HCT116 (cell line): Measurements from ENCODE around the gene CSPG4. TPM values are rescaled to one million over a fixed set of nuclear protein-coding genes. Genes with fewer than 3 reads are reported as not detected.

Experiments used
- ATAC-seq: fragments of 200-7000 bp; cut with Tn5 transposase; 2 replicates; pipeline ENCODE4 v1.9.1; 2020; ENCODE audit warnings: mild to moderate bottlenecking, moderate library complexity
- BruUV-seq: library from RNA; stranded (reverse); fragments of 400-500 nt; replicated peaks from 2 replicates; lab custom pipeline; 2021; lab: Mats Ljungman, UMichigan
- CTCF ChIA-PET: fragments of 300-600 bp; sonication (Branson Sonifier 250); formaldehyde crosslinking; loops from one replicate; lab custom pipeline; 2021; ENCODE audit warnings: antibody characterized with exemption; lab: Charles Lee
- POLR2A ChIA-PET: fragments of 300-600, 350-600 bp; sonication (Branson Sonifier 250); formaldehyde crosslinking; loops from one replicate; lab custom pipeline; 2021; ENCODE audit warnings: antibody characterized with exemption; lab: Charles Lee
- RAD21 ChIA-PET, 2 experiments: fragments of 300-600 bp; sonication (Branson Sonifier 250); formaldehyde crosslinking; loops; one replicate each; lab custom pipeline; 2023; ENCODE audit warnings: low total read pairs in 2 of 2; ENCODE audit not compliant: uncharacterized antibody in 2 of 2, unreplicated experiment in 2 of 2, low non-redundant PET in 1 of 2; lab: Charles Lee
- DNase-seq: peaks from one replicate; pipeline ENCODE4 v3.0.0-alpha.2; 2010; ENCODE audit warnings: low read depth, low spot score
- H2AFZ ChIP-seq: fragments of 200-600 bp; shearing (Covaris generic), sonication (generic); 2 replicates; pipeline ENCODE4 v1.6.1; 2017; ENCODE audit warnings: low read depth, mixed run types, mixed read lengths, antibody characterized with exemption, low read length; ENCODE audit not compliant: poor library complexity, severe bottlenecking
- H3K27ac ChIP-seq: 2 replicates; pipeline ENCODE4 v1.5.1; 2012; ENCODE audit warnings: low read depth, low read length
- H3K27me3 ChIP-seq: fragments of 200-600 bp; sonication (generic); 2 replicates; pipeline ENCODE4 v1.6.1; 2016; ENCODE audit warnings: mixed run types, low read length, mixed read lengths; ENCODE audit not compliant: insufficient read depth
- H3K36me3 ChIP-seq, 2 experiments: fragments of 200-500 bp in 1 of 2; fragments of 200-600 bp in 1 of 2; sonication (Bioruptor generic) in 1 of 2; sonication (generic) in 1 of 2; 2 replicates each; pipeline versions ENCODE4 v1.5.1 to v1.6.1; 2014 to 2016; ENCODE audit warnings: low read length in 2 of 2, inconsistent platforms in 1 of 2, mixed read lengths in 1 of 2, mixed run types in 1 of 2; ENCODE audit not compliant: insufficient read depth in 2 of 2, control insufficient read depth in 1 of 2
- H3K4me1 ChIP-seq, 2 experiments: fragments of 200-600 bp in 1 of 2; sonication (generic) in 1 of 2; 2 replicates each; pipeline versions ENCODE4 v1.5.1 to v1.6.1; 2012 to 2017; ENCODE audit warnings: low read length in 2 of 2, inconsistent platforms in 1 of 2, mild to moderate bottlenecking in 1 of 2, mixed read lengths in 1 of 2, mixed run types in 1 of 2, moderate library complexity in 1 of 2; ENCODE audit not compliant: insufficient read depth in 2 of 2, control insufficient read depth in 1 of 2
- H3K4me2 ChIP-seq: fragments of 200-600 bp; sonication (generic); 2 replicates; pipeline ENCODE4 v1.6.1; 2017; ENCODE audit warnings: mixed run types, low read length, mixed read lengths
- H3K4me3 ChIP-seq, 2 experiments: fragments of 200-600 bp in 1 of 2; sonication (generic) in 1 of 2; replicated peaks in 1 of 2; 2 replicates each; pipeline ENCODE4 v1.5.1; 2011 to 2016; ENCODE audit warnings: low read length in 2 of 2, control low read depth in 1 of 2, low read depth in 1 of 2, mild to moderate bottlenecking in 1 of 2, mixed read lengths in 1 of 2, mixed run types in 1 of 2
- H3K79me2 ChIP-seq: fragments of 200-600 bp; sonication (generic); 2 replicates; pipeline ENCODE4 v1.6.1; 2017; ENCODE audit warnings: mild to moderate bottlenecking, mixed run types, low read length, moderate library complexity, mixed read lengths; ENCODE audit not compliant: insufficient read depth
- H3K9ac ChIP-seq: fragments of 200-600 bp; sonication (generic); 2 replicates; pipeline ENCODE4 v1.6.1; 2016; ENCODE audit warnings: low read length, mixed read lengths
- H3K9me2 ChIP-seq: fragments of 200-600 bp; sonication (generic), shearing (Covaris generic); 2 replicates; pipeline ENCODE4 v1.6.1; 2017; ENCODE audit warnings: mixed run types, mild to moderate bottlenecking, moderate library complexity; ENCODE audit not compliant: insufficient read depth
- H3K9me3 ChIP-seq, 2 experiments: fragments of 200-500 bp in 1 of 2; fragments of 200-600 bp in 1 of 2; sonication (Bioruptor generic) in 1 of 2; sonication (generic) in 1 of 2; 2 replicates each; pipeline ENCODE4 v1.6.1; 2014 to 2017; ENCODE audit warnings: low read length in 2 of 2, mixed read lengths in 2 of 2, inconsistent platforms in 1 of 2, low read depth in 1 of 2, mild to moderate bottlenecking in 1 of 2, mixed run types in 1 of 2, moderate library complexity in 1 of 2; ENCODE audit not compliant: control insufficient read depth in 1 of 2, insufficient read depth in 1 of 2
- H4K20me1 ChIP-seq: fragments of 200-600 bp; sonication (generic), shearing (Covaris generic); 2 replicates; pipeline ENCODE4 v1.6.1; 2017; ENCODE audit warnings: mixed run types, mild to moderate bottlenecking, moderate library complexity; ENCODE audit not compliant: insufficient read depth
- CBX3 ChIP-seq: IDR thresholded peaks from 2 replicates; pipeline ENCODE4 v1.6.1; 2012; ENCODE audit warnings: low read depth
- CEBPB ChIP-seq: IDR thresholded peaks from 2 replicates; pipeline ENCODE4 v1.6.1; 2012; ENCODE audit warnings: low read depth
- ELF1 ChIP-seq: IDR thresholded peaks from 2 replicates; pipeline ENCODE4 v1.6.1; 2012; ENCODE audit warnings: low read depth, borderline replicate concordance
- EZH2 ChIP-seq: fragments of 200-600 bp; sonication (generic); IDR thresholded peaks from 2 replicates; pipeline ENCODE4 v1.6.1; 2017; ENCODE audit warnings: antibody characterized with exemption, mixed run types
- POLR2A ChIP-seq: IDR thresholded peaks from 2 replicates; pipeline ENCODE4 v1.7.0; 2011; ENCODE audit warnings: borderline replicate concordance; ENCODE audit not compliant: insufficient read depth, insufficient read length; ENCODE audit errors: extremely low read depth
- POLR2AphosphoS5 ChIP-seq: IDR thresholded peaks from 2 replicates; pipeline ENCODE4 v1.6.1; 2011; ENCODE audit warnings: mild to moderate bottlenecking, low read depth, low read length, moderate library complexity
- RAD21 ChIP-seq: IDR thresholded peaks from 2 replicates; pipeline ENCODE4 v1.6.1; 2012; ENCODE audit warnings: low read depth, mild to moderate bottlenecking
- SIN3A ChIP-seq: IDR thresholded peaks from 2 replicates; pipeline ENCODE4 v1.6.1; 2012; ENCODE audit warnings: low read depth
- SRF ChIP-seq: IDR thresholded peaks from 2 replicates; pipeline ENCODE4 v1.6.1; 2012; ENCODE audit warnings: low read depth
- TCF7L2 ChIP-seq: IDR thresholded peaks from 2 replicates; pipeline ENCODE4 v1.7.0; 2011; ENCODE audit warnings: borderline replicate concordance, inconsistent platforms; ENCODE audit not compliant: insufficient read depth, insufficient read length; ENCODE audit errors: extremely low read depth
- YY1 ChIP-seq: IDR thresholded peaks from 2 replicates; pipeline ENCODE4 v1.6.1; 2011; ENCODE audit warnings: low read length, low read depth, moderate library complexity, mild to moderate bottlenecking; ENCODE audit not compliant: insufficient replicate concordance; ENCODE audit errors: extremely low read depth
- ZFX ChIP-seq: fragments of 450-650 bp; IDR thresholded peaks from 2 replicates; pipeline ENCODE4 v1.6.1; 2017
- intact Hi-C: fragments of 100-400 bp; cut with micrococcal nuclease; formaldehyde crosslinking; loops from 2 replicates; pipeline ENCODE4 v1.10.0; 2022
- total RNA-seq: library from RNA; stranded (reverse); gene quantifications from one replicate; pipeline ENCODE4 v1.2.1, GENCODE V29; 2021; ENCODE audit not compliant: unreplicated experiment
- TF ChIP-seq, protein P1 (sequence below), 3 experiments: fragments of 200-600 bp in 1 of 3; sonication (generic) in 1 of 3; IDR thresholded peaks in 2 of 3; conservative IDR thresholded peaks in 1 of 3; 2 replicates each; pipeline ENCODE4 v1.5.1; 2012 to 2017; ENCODE audit warnings: low read depth in 2 of 3, low read length in 2 of 3, antibody characterized with exemption in 1 of 3, borderline replicate concordance in 1 of 3, control low read depth in 1 of 3, mild to moderate bottlenecking in 1 of 3, mixed read lengths in 1 of 3, mixed run types in 1 of 3, moderate library complexity in 1 of 3; ENCODE audit not compliant: insufficient read depth in 1 of 3
- TF ChIP-seq, protein P2 (sequence below): IDR thresholded peaks from 2 replicates; pipeline ENCODE4 v1.6.1; 2012

The CSPG4 gene
- total RNA-seq, 1 experiment from 2014 or later: 18.1 TPM

DNA sequence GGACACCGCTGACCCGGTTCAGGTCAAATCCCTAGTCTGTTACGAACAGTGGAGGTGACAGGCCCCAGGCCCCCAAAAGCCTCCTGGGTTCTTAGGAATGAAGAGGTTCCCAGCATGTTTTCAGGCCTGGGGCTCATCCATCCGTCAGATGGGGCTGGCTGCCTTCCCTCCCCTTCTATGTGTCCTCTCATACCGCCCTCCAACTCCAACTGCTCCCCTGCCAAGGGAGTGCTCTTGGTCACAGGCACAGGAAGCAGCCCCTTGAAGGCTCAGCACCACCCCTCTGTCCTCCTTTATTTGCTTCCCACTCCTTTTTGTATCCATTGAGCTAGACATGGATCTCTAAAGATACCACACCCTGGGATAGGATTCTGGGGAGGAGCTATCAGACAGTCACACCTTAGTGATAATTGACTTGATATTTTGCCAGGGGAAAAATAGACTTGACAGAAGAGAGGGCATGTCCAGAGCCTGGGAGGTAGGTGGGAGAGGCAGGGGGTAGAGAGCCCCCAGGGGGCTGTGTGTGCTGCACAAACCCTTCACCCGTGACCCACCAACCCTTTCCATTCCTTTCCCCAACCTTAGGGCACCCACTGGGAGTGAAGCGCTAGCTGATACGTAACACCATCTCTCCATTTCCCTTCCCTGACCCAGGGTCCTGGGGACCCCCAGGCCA lies 10.7 kb upstream of the CSPG4 start:
- no peaks in the 10 kb centered on the region for H4K20me1 ChIP-seq
- no peaks in the 10 kb centered on the region for H3K9me2 ChIP-seq
- H3K36me3 ChIP-seq: no peaks in the 10 kb centered on the region
- no peak for DNase-seq
- H3K79me2 ChIP-seq: no peaks in the 10 kb centered on the region
- TF ChIP-seq SIN3A: no peak
- TF ChIP-seq CEBPB: no peak
- TF ChIP-seq YY1: no peak
- TF ChIP-seq CBX3: no peak
- no peak for ATAC-seq
- intact Hi-C loops: loop anchor here (10.0 kb wide), 1 partner anchor 411 kb away; no protein-coding TSS in a partner anchor
- H3K4me2 ChIP-seq: no peak overlapping the region
- no TSS peak for BruUV-seq
- POLR2A ChIA-PET: interaction anchor here (1.4 kb wide), 1 partner anchor 15 kb away, joined by 4 read pairs; no protein-coding TSS in a partner anchor
- H2AFZ ChIP-seq: no peak overlapping the region
- H3K27me3 ChIP-seq: no peaks in the 10 kb centered on the region
- H3K9ac ChIP-seq: no peak overlapping the region
- peaks cover 11 to 34% of the 10 kb centered on the region in 2 experiments; a peak in 3 of 4 replicates for H3K4me1 ChIP-seq
- no peak overlapping the region for H3K4me3 ChIP-seq
- no peaks in the 10 kb centered on the region for H3K9me3 ChIP-seq
- CTCF ChIA-PET: interaction anchor here (0.7 to 1.7 kb wide), 3 partner anchors 10 to 29 kb away, joined by 3 to 4 read pairs (median 3); no protein-coding TSS in a partner anchor
- RAD21 ChIA-PET: no interaction called here
- no peak overlapping the region for H3K27ac ChIP-seq

DNA sequence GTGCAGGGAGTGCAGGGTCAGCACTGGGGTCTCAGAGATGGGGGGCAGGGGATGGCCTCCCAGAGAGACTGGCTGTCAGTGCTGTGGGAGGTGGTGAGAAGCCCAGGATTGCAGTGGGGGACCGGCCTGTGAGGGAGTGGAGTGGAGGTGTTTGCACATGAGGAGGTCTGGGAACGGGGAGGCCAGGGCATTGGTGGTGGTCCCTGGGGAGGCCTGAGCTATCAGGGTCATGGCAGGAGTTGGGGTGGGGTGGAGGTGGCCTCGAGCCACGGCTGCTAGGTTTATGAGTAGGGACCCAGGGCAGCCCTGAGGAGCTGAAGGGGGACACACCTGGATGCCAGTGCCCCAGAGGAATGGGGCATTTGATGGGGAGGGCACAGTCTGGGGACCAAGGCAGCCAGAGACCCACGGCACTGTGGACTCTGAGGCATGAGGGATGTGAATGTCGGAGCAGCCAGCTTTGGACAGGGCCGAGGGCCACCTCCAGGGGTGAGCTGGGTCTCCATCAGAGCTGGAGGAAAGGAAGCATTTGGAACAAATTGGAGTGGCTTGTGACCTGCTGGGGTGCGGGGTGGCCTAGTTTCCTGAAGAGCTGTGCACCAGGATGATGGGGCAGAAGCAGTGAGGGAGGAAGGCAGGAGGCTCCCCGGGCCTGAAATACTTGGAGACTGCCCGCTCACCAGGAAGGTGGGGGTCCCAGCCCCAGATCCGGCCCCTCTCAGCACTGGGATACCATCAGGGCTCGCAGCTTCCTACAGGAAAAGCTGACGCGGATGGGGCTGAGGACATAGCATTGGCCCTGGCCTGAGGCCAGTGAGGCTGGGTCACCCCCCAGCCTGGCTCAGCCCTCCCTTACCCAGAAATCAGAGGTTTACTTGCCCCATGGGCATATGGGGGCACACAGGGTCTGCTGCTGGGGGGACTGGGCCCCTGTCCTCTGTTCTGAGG lies 9.5 kb upstream of the CSPG4 start:
- Histone ChIP-seq H3K79me2 (no peaks in the 10 kb centered on the region), H3K9me3 (no peaks in the 10 kb centered on the region), H3K27me3 (no peaks in the 10 kb centered on the region), H3K4me2 (no peak overlapping the region), H3K9ac (no peak overlapping the region), H3K36me3 (no peaks in the 10 kb centered on the region), H4K20me1 (no peaks in the 10 kb centered on the region), H3K4me1 (peaks cover 13 to 38% of the 10 kb centered on the region in 2 experiments; a peak in 3 of 4 replicates), H3K27ac (no peak overlapping the region), H3K4me3 (no peak overlapping the region), H2AFZ (no peak overlapping the region), H3K9me2 (no peaks in the 10 kb centered on the region)
- POLR2A ChIA-PET: no interaction called here
- CTCF ChIA-PET: no interaction called here
- ATAC-seq (no peak), DNase-seq (no peak)
- BruUV-seq: no TSS peak
- intact Hi-C loops: loop anchor here (10.0 kb wide), 1 partner anchor 413 kb away; no protein-coding TSS in a partner anchor
- RAD21 ChIA-PET: no interaction called here
- TF ChIP-seq, protein P1, sequence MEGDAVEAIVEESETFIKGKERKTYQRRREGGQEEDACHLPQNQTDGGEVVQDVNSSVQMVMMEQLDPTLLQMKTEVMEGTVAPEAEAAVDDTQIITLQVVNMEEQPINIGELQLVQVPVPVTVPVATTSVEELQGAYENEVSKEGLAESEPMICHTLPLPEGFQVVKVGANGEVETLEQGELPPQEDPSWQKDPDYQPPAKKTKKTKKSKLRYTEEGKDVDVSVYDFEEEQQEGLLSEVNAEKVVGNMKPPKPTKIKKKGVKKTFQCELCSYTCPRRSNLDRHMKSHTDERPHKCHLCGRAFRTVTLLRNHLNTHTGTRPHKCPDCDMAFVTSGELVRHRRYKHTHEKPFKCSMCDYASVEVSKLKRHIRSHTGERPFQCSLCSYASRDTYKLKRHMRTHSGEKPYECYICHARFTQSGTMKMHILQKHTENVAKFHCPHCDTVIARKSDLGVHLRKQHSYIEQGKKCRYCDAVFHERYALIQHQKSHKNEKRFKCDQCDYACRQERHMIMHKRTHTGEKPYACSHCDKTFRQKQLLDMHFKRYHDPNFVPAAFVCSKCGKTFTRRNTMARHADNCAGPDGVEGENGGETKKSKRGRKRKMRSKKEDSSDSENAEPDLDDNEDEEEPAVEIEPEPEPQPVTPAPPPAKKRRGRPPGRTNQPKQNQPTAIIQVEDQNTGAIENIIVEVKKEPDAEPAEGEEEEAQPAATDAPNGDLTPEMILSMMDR (IDR thresholded peaks at IDR 0.05 in 2 of 3, conservative IDR thresholded peaks at IDR 0.05 in 1 of 3; ENCODE audit: borderline replicate concordance in 1 of 3, insufficient read depth in 1 of 3, low read depth in 2 of 3, low read length in 2 of 3): no peak
- TF ChIP-seq TCF7L2: no peak
- TF ChIP-seq RAD21: no peak
- no peak for TF ChIP-seq ELF1
- no peak for TF ChIP-seq POLR2AphosphoS5
- TF ChIP-seq EZH2: no peak
- TF ChIP-seq YY1: no peak
- TF ChIP-seq ZFX: no peak
- no peak for TF ChIP-seq POLR2A
- TF ChIP-seq SRF: no peak
- TF ChIP-seq CBX3: no peak
- TF ChIP-seq, protein P2, sequence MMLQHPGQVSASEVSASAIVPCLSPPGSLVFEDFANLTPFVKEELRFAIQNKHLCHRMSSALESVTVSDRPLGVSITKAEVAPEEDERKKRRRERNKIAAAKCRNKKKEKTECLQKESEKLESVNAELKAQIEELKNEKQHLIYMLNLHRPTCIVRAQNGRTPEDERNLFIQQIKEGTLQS: no peak
